IMR-90 (cell line): ENCODE results near the gene EVA1C. TPM values are rescaled to one million over a fixed set of nuclear protein-coding genes. Genes with fewer than 3 reads are reported as not detected.

ENCODE experiments used
- ATAC-seq: fragments of 200-7000 bp; cut with Tn5 transposase; 2 replicates; pipeline ENCODE4 v1.9.1; 2020; ENCODE audit warnings: low read depth, mild to moderate bottlenecking, moderate library complexity
- BruUV-seq: library from RNA; stranded (reverse); fragments of 400-500 nt; replicated peaks from 2 replicates; lab custom pipeline; 2021; lab: Mats Ljungman, UMichigan
- CTCF ChIA-PET: fragments of 300-600 bp; formaldehyde crosslinking; extraction: SDS; loops from one replicate; lab custom pipeline; 2021; ENCODE audit warnings: antibody characterized with exemption; lab: Yijun Ruan, JAX
- POLR2A ChIA-PET: fragments of 300-600 bp; sonication (Branson Sonifier 250); formaldehyde crosslinking; loops from one replicate; lab custom pipeline; 2022; ENCODE audit warnings: antibody characterized with exemption; ENCODE audit not compliant: unreplicated experiment; lab: Charles Lee
- DNase-seq: peaks from one replicate; pipeline ENCODE4 v3.0.0; 2013
- H2AFZ ChIP-seq: replicated peaks from 2 replicates; pipeline ENCODE3; 2013; ENCODE audit warnings: low read length, mild to moderate bottlenecking; ENCODE audit not compliant: poor library complexity
- H2AK5ac ChIP-seq: 2 replicates; pipeline ENCODE4 v1.6.1; 2013; ENCODE audit warnings: low read depth, low read length, inconsistent platforms
- H2AK9ac ChIP-seq: replicated peaks from 2 replicates; pipeline ENCODE3; 2013; ENCODE audit warnings: mild to moderate bottlenecking, low read depth, low read length, moderate library complexity; ENCODE audit not compliant: poor library complexity
- H2BK120ac ChIP-seq: 2 replicates; pipeline ENCODE4 v1.6.1; 2013; ENCODE audit warnings: low read depth, low read length, inconsistent platforms
- H2BK15ac ChIP-seq: 3 replicates; pipeline ENCODE4 v1.6.1; 2013; ENCODE audit warnings: low read depth, low read length, inconsistent platforms
- H2BK20ac ChIP-seq: 2 replicates; pipeline ENCODE4 v1.6.1; 2013; ENCODE audit warnings: low read depth, mild to moderate bottlenecking, inconsistent platforms, low read length, moderate library complexity
- H2BK5ac ChIP-seq: 2 replicates; pipeline ENCODE4 v1.6.1; 2013; ENCODE audit warnings: mild to moderate bottlenecking, low read depth, low read length, inconsistent platforms; ENCODE audit not compliant: poor library complexity, severe bottlenecking
- H3K14ac ChIP-seq: replicated peaks from 2 replicates; pipeline ENCODE4 v1.6.1; 2013; ENCODE audit warnings: low read depth, low read length, inconsistent platforms
- H3K18ac ChIP-seq: 2 replicates; pipeline ENCODE4 v1.6.1; 2013; ENCODE audit warnings: low read depth, low read length, control low read depth
- H3K23ac ChIP-seq: 2 replicates; pipeline ENCODE4 v1.6.1; 2013; ENCODE audit warnings: low read depth, low read length, inconsistent platforms
- H3K27ac ChIP-seq: 2 replicates; pipeline ENCODE4 v1.5.1; 2013; ENCODE audit warnings: mild to moderate bottlenecking, control low read depth, low read length; ENCODE audit not compliant: insufficient read depth
- H3K27me3 ChIP-seq: 2 replicates; pipeline ENCODE4 v1.6.1; 2013; ENCODE audit warnings: low read length; ENCODE audit not compliant: control insufficient read depth, insufficient read depth
- H3K36me3 ChIP-seq: 2 replicates; pipeline ENCODE4 v1.6.1; 2013; ENCODE audit warnings: low read length, mixed read lengths; ENCODE audit not compliant: control insufficient read depth, insufficient read depth
- H3K4ac ChIP-seq: 2 replicates; pipeline ENCODE4 v1.6.1; 2013; ENCODE audit warnings: low read depth, low read length, inconsistent platforms
- H3K4me1 ChIP-seq: 2 replicates; pipeline ENCODE4 v1.6.1; 2013; ENCODE audit warnings: low read length, mixed read lengths; ENCODE audit not compliant: control insufficient read depth, insufficient read depth
- H3K4me2 ChIP-seq: 2 replicates; pipeline ENCODE4 v1.6.1; 2013; ENCODE audit warnings: low read depth, mild to moderate bottlenecking, control low read depth, low read length, moderate library complexity
- H3K4me3 ChIP-seq: 2 replicates; pipeline ENCODE4 v1.5.1; 2013; ENCODE audit warnings: low read depth, mild to moderate bottlenecking, control low read depth, low read length, moderate library complexity; ENCODE audit not compliant: insufficient read depth
- H3K56ac ChIP-seq: 2 replicates; pipeline ENCODE4 v1.6.1; 2013; ENCODE audit warnings: low read length, inconsistent platforms; ENCODE audit not compliant: insufficient read depth; ENCODE audit errors: extremely low read depth
- H3K79me1 ChIP-seq, 2 experiments: 2 replicates each; pipeline ENCODE4 v1.6.1; 2013; ENCODE audit warnings: low read length in 2 of 2, inconsistent platforms in 1 of 2, low read depth in 1 of 2
- H3K9ac ChIP-seq: 2 replicates; pipeline ENCODE4 v1.6.1; 2013; ENCODE audit warnings: low read depth, low read length, control low read depth
- H3K9me1 ChIP-seq: 2 replicates; pipeline ENCODE4 v1.6.1; 2013; ENCODE audit warnings: low read length, inconsistent platforms; ENCODE audit not compliant: insufficient read depth
- H3K9me3 ChIP-seq: 2 replicates; pipeline ENCODE4 v1.6.1; 2013; ENCODE audit warnings: low read length; ENCODE audit not compliant: control insufficient read depth, insufficient read depth
- H4K20me1 ChIP-seq: 2 replicates; pipeline ENCODE4 v1.6.1; 2013; ENCODE audit warnings: low read length, inconsistent platforms; ENCODE audit not compliant: insufficient read depth
- H4K5ac ChIP-seq: 2 replicates; pipeline ENCODE4 v1.6.1; 2013; ENCODE audit warnings: mild to moderate bottlenecking, low read depth, low read length, control low read depth
- H4K8ac ChIP-seq, 2 experiments: 2 replicates each; pipeline ENCODE4 v1.6.1; 2013; ENCODE audit warnings: low read depth in 2 of 2, low read length in 2 of 2, control low read depth in 1 of 2, inconsistent platforms in 1 of 2
- H4K91ac ChIP-seq: 2 replicates; pipeline ENCODE4 v1.6.1; 2013; ENCODE audit warnings: low read depth, low read length, inconsistent platforms; ENCODE audit not compliant: insufficient read depth
- BHLHE40 ChIP-seq: fragments of 150-350 bp; IDR thresholded peaks from 2 replicates; pipeline ENCODE4 v1.6.1; 2016; ENCODE audit warnings: mild to moderate bottlenecking, low read depth, low read length
- CEBPB ChIP-seq: IDR thresholded peaks from 2 replicates; pipeline ENCODE4 v1.6.1; 2012; ENCODE audit warnings: low read depth, low read length, improper control_type of control experiment
- CHD1 ChIP-seq: IDR thresholded peaks from 2 replicates; pipeline ENCODE4 v1.6.1; 2012; ENCODE audit warnings: low read depth, low read length, improper control_type of control experiment
- CTCF ChIP-seq: conservative IDR thresholded peaks from 2 replicates; pipeline ENCODE4 v1.5.1; 2012; ENCODE audit warnings: mild to moderate bottlenecking, low read depth, low read length, improper control_type of control experiment
- FOS ChIP-seq: fragments of 150-350 bp; IDR thresholded peaks from 2 replicates; pipeline ENCODE4 v1.6.1; 2016; ENCODE audit warnings: low read depth, low read length
- MAFK ChIP-seq: IDR thresholded peaks from 2 replicates; pipeline ENCODE4 v1.6.1; 2012; ENCODE audit warnings: low read depth, low read length, improper control_type of control experiment
- MAZ ChIP-seq: IDR thresholded peaks from 2 replicates; pipeline ENCODE4 v1.6.1; 2012; ENCODE audit warnings: low read depth, mild to moderate bottlenecking, low read length, improper control_type of control experiment, moderate library complexity, borderline replicate concordance
- MXI1 ChIP-seq: IDR thresholded peaks from 2 replicates; pipeline ENCODE4 v1.6.1; 2012; ENCODE audit warnings: low read depth, mild to moderate bottlenecking, low read length, moderate library complexity, borderline replicate concordance
- NFE2L2 ChIP-seq: fragments of 150-350 bp; IDR thresholded peaks from 2 replicates; pipeline ENCODE4 v1.6.1; 2016; ENCODE audit warnings: low read depth, mild to moderate bottlenecking, low read length
- POLR2A ChIP-seq: IDR thresholded peaks from 2 replicates; pipeline ENCODE4 v1.6.1; 2012; ENCODE audit warnings: mild to moderate bottlenecking, low read depth, low read length
- RAD21 ChIP-seq: IDR thresholded peaks from 2 replicates; pipeline ENCODE4 v1.6.1; 2012; ENCODE audit warnings: low read length, improper control_type of control experiment
- RCOR1 ChIP-seq: IDR thresholded peaks from 2 replicates; pipeline ENCODE4 v1.6.1; 2012; ENCODE audit warnings: mild to moderate bottlenecking, low read length, improper control_type of control experiment; ENCODE audit not compliant: insufficient replicate concordance
- RFX5 ChIP-seq: IDR thresholded peaks from 2 replicates; pipeline ENCODE4 v1.8.0; 2012; ENCODE audit warnings: low read depth, mild to moderate bottlenecking, low read length, moderate library complexity
- SMC3 ChIP-seq: fragments of 150-350 bp; IDR thresholded peaks from 2 replicates; pipeline ENCODE4 v1.6.1; 2016; ENCODE audit warnings: low read depth, mild to moderate bottlenecking, antibody characterized with exemption, low read length, moderate library complexity
- USF2 ChIP-seq: fragments of 150-350 bp; IDR thresholded peaks from 2 replicates; pipeline ENCODE4 v1.6.1; 2017; ENCODE audit warnings: mild to moderate bottlenecking, antibody characterized with exemption, low read length, low read depth
- whole genome bisulfite sequencing, 2 experiments: methylation state at CpG; one replicate each; pipeline versions ENCODE4 v1.1.5 to v1.1.7; 2013; ENCODE audit warnings: missing lambda C conversion rate in 2 of 2; ENCODE audit not compliant: insufficient read length in 1 of 2; ENCODE audit errors: extremely low coverage in 2 of 2; 5-methylcytosine and 5-hydroxymethylcytosine counted together
- dilution Hi-C: fragments of 300-500 bp; cut with HindIII; formaldehyde crosslinking; loops from one replicate; pipeline ENCODE4 v1.14.3; 2018; ENCODE audit warnings: low sequenced_read_pairs; ENCODE audit not compliant: unreplicated experiment
- in situ Hi-C: fragments of 300-500 bp; cut with MboI; formaldehyde crosslinking; loops from 3 replicates; pipeline ENCODE4 v1.14.3; 2019; ENCODE audit warnings: low sequenced_read_pairs, inconsistent platforms, mixed read lengths
- intact Hi-C: fragments of 100-400 bp; cut with micrococcal nuclease; formaldehyde crosslinking; loops from 2 replicates; pipeline ENCODE4 v1.10.0; 2022
- polyA plus RNA-seq, 3 experiments: library from polyadenylated mRNA; depleted of rRNA; stranded (reverse); fragments of >200 nt; gene quantifications; 2 replicates each; pipeline ENCODE4 v1.2.3, GENCODE V29; 2012; ENCODE audit warnings: low replicate concordance in 1 of 3
- total RNA-seq: library from RNA; depleted of rRNA; stranded (reverse); fragments of >200 nt; gene quantifications from 2 replicates; pipeline ENCODE4 v1.2.3, GENCODE V29; 2012

Gene EVA1C
- total and polyA plus RNA-seq, 2 of the 4 experiments (the other 2 are of a cell fraction) = 0.72 to 1.1 TPM

- BruUV-seq = no TSS peak
- H2BK20ac ChIP-seq = no peak overlapping the region
- no peak overlapping the region for H2BK5ac ChIP-seq
- dilution Hi-C loops (no loop called here), in situ Hi-C loops (no loop called here), intact Hi-C loops (no loop called here)
- peaks cover 2% of the 10 kb centered on the region; the same call in 1 of the 2 replicates for H3K9me3 ChIP-seq
- H3K4me3 ChIP-seq = no peak overlapping the region
- WGBS, 2 experiments = no CpG with 5 or more reads among the region's 12 CpGs
- DNase-seq = no peak
- ChIA-PET CTCF (no interaction called here), POLR2A (no interaction called here)
- no peaks in the 10 kb centered on the region for H3K79me1 ChIP-seq
- no peak overlapping the region for H2BK15ac ChIP-seq
- ATAC-seq = no peak
- H3K4me2 ChIP-seq = no peak overlapping the region
- H4K20me1 ChIP-seq = no peaks in the 10 kb centered on the region
- no peak overlapping the region for H2AK9ac ChIP-seq
- H3K27me3 ChIP-seq = no peaks in the 10 kb centered on the region
- no peaks in the 10 kb centered on the region for H3K36me3 ChIP-seq
- peaks cover 8% of the 10 kb centered on the region for H3K9me1 ChIP-seq
- no peak overlapping the region for H4K8ac ChIP-seq
- H3K9ac ChIP-seq = no peak overlapping the region
- no peak overlapping the region for H3K23ac ChIP-seq
- no peak overlapping the region for H3K56ac ChIP-seq
- H3K4ac ChIP-seq = no peak overlapping the region
- no peak overlapping the region for H4K5ac ChIP-seq
- H3K4me1 ChIP-seq = peaks cover 4% of the 10 kb centered on the region; the same call in 1 of the 2 replicates
- no peak overlapping the region for H3K14ac ChIP-seq
- H2AK5ac ChIP-seq = 0 out of 2 replicates have a peak overlapping the region, but pooled peaks have one; percentile 14
- no peak overlapping the region for H4K91ac ChIP-seq
- H3K18ac ChIP-seq = no peak overlapping the region
- H2BK120ac ChIP-seq = no peak overlapping the region
- no peak overlapping the region for H3K27ac ChIP-seq
- H2AFZ ChIP-seq = peak overlapping the region; percentile 17
- TF ChIP-seq RFX5 (no peak), CHD1 (no peak), FOS (no peak), MAFK (no peak), MAZ (no peak), SMC3 (no peak), CTCF (no peak), MXI1 (no peak), RAD21 (no peak), POLR2A (no peak), NFE2L2 (no peak), USF2 (no peak), BHLHE40 (no peak), CEBPB (no peak), RCOR1 (no peak)
Measured at GRCh38 chr21:32514275-32515055, 102.0 kb downstream of the EVA1C start.
